ENCODE data around the gene ZNHIT2.
A peak's percentile ranks its signal among the peaks of the same experiment; 100 is the strongest.

- peak; percentile 83 to 92 (median 91) for TF ChIP-seq POLR2AphosphoS5 (IDR thresholded peaks at IDR 0.05)
- TF ChIP-seq CTCF (IDR thresholded peaks at IDR 0.05), result no peak
- TF ChIP-seq POLR2A (IDR thresholded peaks at IDR 0.05), result peak; percentile 6
- no peak for TF ChIP-seq EP300 (IDR thresholded peaks at IDR 0.05; ENCODE audit: low read depth)
Measured at GRCh38 chr11:65134952-65135632, 17.6 kb upstream of the ZNHIT2 start.
